GM12874 (cell line): ENCODE measurements around the gene MAPK8IP3.

Experiments used
- CTCF ChIP-seq: IDR thresholded peaks from 2 replicates; pipeline ENCODE4 v1.5.1; 2011; ENCODE audit warnings: low read depth, mild to moderate bottlenecking, control low read depth, low read length, moderate library complexity; ENCODE audit not compliant: insufficient read depth

The MAPK8IP3 gene

GRCh38 chr16:1727651-1728624, 21.9 kb downstream of the MAPK8IP3 start:
- no peak for TF ChIP-seq CTCF

GRCh38 chr16:1729026-1729425, 23.0 kb downstream of the MAPK8IP3 start:
- no peak for TF ChIP-seq CTCF

- no peak for TF ChIP-seq CTCF
These were observed 23.4 kb downstream of the MAPK8IP3 start for GRCh38 chr16:1729445-1729844.

GRCh38 chr16:1731073-1731472, 25.1 kb downstream of the MAPK8IP3 start:
- TF ChIP-seq CTCF = no peak

GRCh38 chr16:1731603-1732002, 25.6 kb downstream of the MAPK8IP3 start:
- no peak for TF ChIP-seq CTCF

- no peak for TF ChIP-seq CTCF
These were observed 26.1 kb downstream of the MAPK8IP3 start for GRCh38 chr16:1732071-1732470.

- no peak for TF ChIP-seq CTCF
These were observed 28.1 kb downstream of the MAPK8IP3 start for GRCh38 chr16:1734123-1734522.
